Endothelial cell of umbilical vein (primary cell): Measurements from ENCODE around the gene TRIM22. TPM values are rescaled to one million over a fixed set of nuclear protein-coding genes. Genes with fewer than 3 reads are reported as not detected.

ENCODE experiments used
- BruUV-seq: library from RNA; stranded (reverse); fragments of 400-500 nt; replicated peaks from 2 replicates; lab custom pipeline; 2021; lab: Mats Ljungman, UMichigan
- CTCF ChIA-PET: fragments of 300-600, 350-600 bp; sonication (Branson Sonifier 250); formaldehyde crosslinking; loops from one replicate; lab custom pipeline; 2021; ENCODE audit warnings: antibody characterized with exemption, inconsistent platforms; lab: Charles Lee
- POLR2A ChIA-PET: fragments of 300-600, 350-600 bp; sonication (Branson Sonifier 250); formaldehyde crosslinking; loops from one replicate; lab custom pipeline; 2021; ENCODE audit warnings: antibody characterized with exemption, inconsistent platforms; lab: Charles Lee
- DNase-seq: peaks from one replicate; pipeline ENCODE4 v3.0.0-alpha.2; 2011; ENCODE audit warnings: low read depth, low spot score
- FAIRE-seq: peaks from 2 replicates; lab custom pipeline; 2011; peaks lifted over from hg19 to GRCh38; lab: Jason Lieb, UNC
- H2AFZ ChIP-seq: 2 replicates; pipeline ENCODE4 v1.6.0; 2012; ENCODE audit warnings: low read depth, low read length, control low read depth, inconsistent platforms
- H3K27ac ChIP-seq: 2 replicates; pipeline ENCODE4 v1.5.1; 2011; ENCODE audit warnings: low read depth, mild to moderate bottlenecking, control low read depth, low read length, moderate library complexity; ENCODE audit not compliant: insufficient read depth
- H3K27me3 ChIP-seq, 2 experiments: 2 replicates each; pipeline versions ENCODE4 v1.6.0 to v1.6.1; 2011; ENCODE audit warnings: low read length in 2 of 2, mixed read lengths in 1 of 2; ENCODE audit not compliant: control insufficient read depth in 2 of 2, insufficient read depth in 2 of 2
- H3K36me3 ChIP-seq, 2 experiments: 2 replicates in 1 of 2; 3 replicates in 1 of 2; pipeline ENCODE4 v1.5.1; 2011; ENCODE audit warnings: low read length in 2 of 2, mild to moderate bottlenecking in 1 of 2, moderate library complexity in 1 of 2; ENCODE audit not compliant: control insufficient read depth in 2 of 2, insufficient read depth in 2 of 2; ENCODE audit errors: extremely low read depth in 1 of 2
- H3K4me1 ChIP-seq: 3 replicates; pipeline ENCODE4 v1.5.1; 2011; ENCODE audit warnings: mild to moderate bottlenecking, low read length; ENCODE audit not compliant: control insufficient read depth, insufficient read depth; ENCODE audit errors: extremely low read depth
- H3K4me2 ChIP-seq: 2 replicates; pipeline ENCODE4 v1.6.1; 2011; ENCODE audit warnings: low read length, control low read depth, mixed read lengths; ENCODE audit not compliant: insufficient read depth
- H3K4me3 ChIP-seq, 3 experiments: fragments of 200-600 bp in 1 of 3; sonication (generic), shearing (Covaris generic) in 1 of 3; replicated peaks in 1 of 3; 2 replicates each; pipeline ENCODE4 v1.5.1; 2011 to 2016; ENCODE audit warnings: control low read depth in 3 of 3, low read length in 3 of 3, mild to moderate bottlenecking in 2 of 3, inconsistent platforms in 1 of 3, low read depth in 1 of 3, moderate library complexity in 1 of 3; ENCODE audit not compliant: insufficient read depth in 1 of 3
- H3K79me2 ChIP-seq: 2 replicates; pipeline ENCODE4 v1.6.0; 2012; ENCODE audit warnings: low read length, inconsistent platforms; ENCODE audit not compliant: control insufficient read depth, insufficient read depth
- H3K9ac ChIP-seq: replicated peaks from 2 replicates; pipeline ENCODE3; 2011; ENCODE audit warnings: low read length, control low read depth; ENCODE audit not compliant: insufficient read depth; ENCODE audit errors: extremely low read depth
- H3K9me1 ChIP-seq: replicated peaks from 3 replicates; pipeline ENCODE4 v1.6.0; 2011; ENCODE audit warnings: mild to moderate bottlenecking, low read length; ENCODE audit not compliant: control insufficient read depth, insufficient read depth; ENCODE audit errors: extremely low read depth
- H3K9me3 ChIP-seq: replicated peaks from 2 replicates; pipeline ENCODE4 v1.5.1; 2012; ENCODE audit warnings: low read length, inconsistent platforms; ENCODE audit not compliant: control insufficient read depth, insufficient read depth
- H4K20me1 ChIP-seq: replicated peaks from 2 replicates; pipeline ENCODE3; 2011; ENCODE audit warnings: mild to moderate bottlenecking, low read length; ENCODE audit not compliant: control insufficient read depth, insufficient read depth; ENCODE audit errors: extremely low read depth
- CTCF ChIP-seq, 2 donors: IDR thresholded peaks; 1 replicate in 1 of 2; 2 replicates in 1 of 2; pipeline ENCODE4 v1.5.1; 2011; ENCODE audit warnings: low read length in 2 of 2, mild to moderate bottlenecking in 2 of 2, moderate library complexity in 2 of 2, control low read depth in 1 of 2, inconsistent platforms in 1 of 2, low read depth in 1 of 2; ENCODE audit not compliant: insufficient read depth in 1 of 2; ENCODE audit errors: extremely low read depth in 1 of 2
- EZH2 ChIP-seq: IDR thresholded peaks from 2 replicates; pipeline ENCODE4 v1.6.1; 2012; ENCODE audit warnings: borderline replicate concordance, low read depth, mild to moderate bottlenecking, moderate library complexity, low read length, inconsistent platforms; ENCODE audit not compliant: severe bottlenecking
- FOS ChIP-seq: IDR thresholded peaks from 2 replicates; pipeline ENCODE4 v1.6.1; 2011; ENCODE audit warnings: mild to moderate bottlenecking, low read length, moderate library complexity, borderline replicate concordance; ENCODE audit not compliant: insufficient read depth
- GATA2 ChIP-seq: IDR thresholded peaks from 2 replicates; pipeline ENCODE4 v1.7.0; 2011; ENCODE audit warnings: low read depth, mild to moderate bottlenecking, moderate library complexity, mixed read lengths, low read length; ENCODE audit not compliant: insufficient read length, insufficient read depth
- JUN ChIP-seq: IDR thresholded peaks from 2 replicates; pipeline ENCODE4 v1.6.1; 2011; ENCODE audit warnings: borderline replicate concordance, low read depth; ENCODE audit not compliant: insufficient read length, insufficient read depth
- MAX ChIP-seq: IDR thresholded peaks from 2 replicates; pipeline ENCODE4 v1.6.1; 2011; ENCODE audit not compliant: insufficient read depth, insufficient read length
- MYC ChIP-seq: IDR thresholded peaks from one replicate; pipeline ENCODE4 v1.6.1; 2011; ENCODE audit warnings: mild to moderate bottlenecking, low read depth, low read length
- POLR2A ChIP-seq: IDR thresholded peaks from 2 replicates; pipeline ENCODE4 v1.6.1; 2012; ENCODE audit warnings: low read depth, mild to moderate bottlenecking, control low read depth, low read length
- POLR2AphosphoS5 ChIP-seq: IDR thresholded peaks from 2 replicates; pipeline ENCODE4 v1.6.1; 2012; ENCODE audit warnings: low read depth, mild to moderate bottlenecking, control low read depth, low read length, moderate library complexity; ENCODE audit not compliant: insufficient read depth
- dilution Hi-C: fragments of 300-500 bp; cut with MboI; formaldehyde crosslinking; loops from one replicate; pipeline ENCODE4 v1.15.0; 2019; ENCODE audit warnings: low sequenced_read_pairs; ENCODE audit not compliant: extremely low pct_ligation_motif_present
- intact Hi-C: fragments of 100-400 bp; cut with micrococcal nuclease; formaldehyde crosslinking; loops from one replicate; pipeline ENCODE4 v1.10.0; 2022
- polyA plus RNA-seq, 4 experiments: library from polyadenylated mRNA; depleted of rRNA in 3 of 4; stranded (reverse) in 3 of 4; unstranded in 1 of 4; fragments of >200 nt; gene quantifications; 2 replicates each; pipeline versions ENCODE4 v1.2.1 to v1.2.3, GENCODE V29; 2011 to 2012; ENCODE audit warnings: missing spikeins in 1 of 4
- total RNA-seq: library from RNA; stranded (reverse); gene quantifications from 2 replicates; pipeline ENCODE4 v1.2.3, GENCODE V29; 2021

The TRIM22 gene
- total and polyA plus RNA-seq, 2 donors (not counting 3 experiments of a cell fraction or from before 2014, with no cell fraction given), result 73.5 to 110 TPM

GRCh38 chr11:5646139-5646538, 43.5 kb upstream of the TRIM22 start:
- H3K9me1 ChIP-seq, result no peaks in the 10 kb centered on the region
- dilution Hi-C loops (no loop called here), intact Hi-C loops (no loop called here)
- no peak for DNase-seq
- H2AFZ ChIP-seq, result no peak overlapping the region
- no peak overlapping the region for H3K9ac ChIP-seq
- H3K36me3 ChIP-seq, result no peaks in the 10 kb centered on the region
- no peaks in the 10 kb centered on the region for H3K4me1 ChIP-seq
- ChIA-PET POLR2A (no interaction called here), CTCF (no interaction called here)
- no peak overlapping the region for H3K27ac ChIP-seq
- BruUV-seq, result no TSS peak
- no peaks in the 10 kb centered on the region for H3K79me2 ChIP-seq
- no peak for TF ChIP-seq POLR2A
- TF ChIP-seq FOS, result no peak
- TF ChIP-seq MYC, result no peak
- TF ChIP-seq POLR2AphosphoS5, result no peak
- TF ChIP-seq MAX, result no peak
- no peak for TF ChIP-seq JUN
- TF ChIP-seq CTCF (IDR thresholded peaks at IDR 0.05; ENCODE audit: extremely low read depth in 1 of 2, insufficient read depth in 1 of 2, low read depth in 1 of 2, low read length in 2 of 2), result no peak
- TF ChIP-seq GATA2, result no peak
- no peak for TF ChIP-seq EZH2
- H4K20me1 ChIP-seq, result no peaks in the 10 kb centered on the region
- H3K4me3 ChIP-seq, result no peak overlapping the region
- no peaks in the 10 kb centered on the region for H3K9me3 ChIP-seq
- H3K4me2 ChIP-seq, result no peak overlapping the region
- H3K27me3 ChIP-seq, result no peaks in the 10 kb centered on the region
- FAIRE-seq, result no peak
